HL-60 (cell line): ENCODE data around the gene MYCBPAP.
"Not testable (repeated sequence)": the region's sequence is repeated elsewhere in the genome, so short reads cannot be mapped to it uniquely, and the experiment has no call there.

ENCODE experiments used
- DNase-seq, 2 experiments: peaks; one replicate each; pipeline ENCODE4 v3.0.0-alpha.2; 2010 to 2020; ENCODE audit warnings: low read depth in 1 of 2, low spot score in 1 of 2
- H3K27ac ChIP-seq: fragments of 250-450 bp; sonication (Bioruptor Pico); replicated peaks from 2 replicates; pipeline ENCODE4 v1.5.1; 2020; ENCODE audit warnings: mild to moderate bottlenecking, moderate library complexity
- H3K27me3 ChIP-seq: fragments of 250-450 bp; sonication (Bioruptor Pico); 2 replicates; pipeline ENCODE4 v1.5.1; 2021; ENCODE audit warnings: mild to moderate bottlenecking, moderate library complexity; ENCODE audit not compliant: insufficient read depth, poor library complexity, severe bottlenecking
- H3K4me3 ChIP-seq: replicated peaks from 2 replicates; pipeline ENCODE4 v1.5.1; 2011; ENCODE audit warnings: mild to moderate bottlenecking, control low read depth, low read length; ENCODE audit not compliant: insufficient read depth
- GABPA ChIP-seq: IDR thresholded peaks from 2 replicates; pipeline ENCODE4 v1.6.1; 2012; ENCODE audit warnings: low read depth
- POLR2AphosphoS5 ChIP-seq: IDR thresholded peaks from 2 replicates; pipeline ENCODE4 v1.6.1; 2012; ENCODE audit warnings: low read depth
- SPI1 ChIP-seq: IDR thresholded peaks from 2 replicates; pipeline ENCODE4 v1.6.1; 2012; ENCODE audit warnings: low read depth, mild to moderate bottlenecking, borderline replicate concordance
- TF ChIP-seq, protein P1 (sequence below): IDR thresholded peaks from 2 replicates; pipeline ENCODE4 v1.6.1; 2012; ENCODE audit warnings: low read depth; ENCODE audit not compliant: insufficient replicate concordance
- TF ChIP-seq, protein P2 (sequence below): IDR thresholded peaks from one replicate; pipeline ENCODE4 v1.5.1; 2011; ENCODE audit warnings: low read length, control low read depth, inconsistent platforms; ENCODE audit not compliant: insufficient read depth

Gene MYCBPAP

DNA sequence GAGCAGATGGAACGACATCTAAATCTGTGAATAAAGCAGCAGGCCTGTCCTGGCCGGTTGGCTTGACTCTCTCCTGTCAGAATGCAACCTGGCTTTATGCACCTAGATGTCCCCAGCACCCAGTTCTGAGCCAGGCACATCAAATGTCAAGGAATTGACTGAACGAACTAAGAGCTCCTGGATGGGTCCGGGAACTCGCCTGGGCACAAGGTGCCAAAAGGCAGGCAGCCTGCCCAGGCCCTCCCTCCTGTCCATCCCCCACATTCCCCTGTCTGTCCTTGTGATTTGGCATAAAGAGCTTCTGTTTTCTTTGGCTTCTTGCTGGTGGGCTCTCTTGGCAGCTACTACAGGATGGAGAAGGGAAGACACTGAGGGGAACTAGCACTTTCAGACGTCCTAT lies 33.7 kb upstream of the MYCBPAP start:
- Histone ChIP-seq H3K27ac (no peak overlapping the region), H3K27me3 (peaks cover 4% of the 10 kb centered on the region), H3K4me3 (no peak overlapping the region)
- TF ChIP-seq, protein P1, sequence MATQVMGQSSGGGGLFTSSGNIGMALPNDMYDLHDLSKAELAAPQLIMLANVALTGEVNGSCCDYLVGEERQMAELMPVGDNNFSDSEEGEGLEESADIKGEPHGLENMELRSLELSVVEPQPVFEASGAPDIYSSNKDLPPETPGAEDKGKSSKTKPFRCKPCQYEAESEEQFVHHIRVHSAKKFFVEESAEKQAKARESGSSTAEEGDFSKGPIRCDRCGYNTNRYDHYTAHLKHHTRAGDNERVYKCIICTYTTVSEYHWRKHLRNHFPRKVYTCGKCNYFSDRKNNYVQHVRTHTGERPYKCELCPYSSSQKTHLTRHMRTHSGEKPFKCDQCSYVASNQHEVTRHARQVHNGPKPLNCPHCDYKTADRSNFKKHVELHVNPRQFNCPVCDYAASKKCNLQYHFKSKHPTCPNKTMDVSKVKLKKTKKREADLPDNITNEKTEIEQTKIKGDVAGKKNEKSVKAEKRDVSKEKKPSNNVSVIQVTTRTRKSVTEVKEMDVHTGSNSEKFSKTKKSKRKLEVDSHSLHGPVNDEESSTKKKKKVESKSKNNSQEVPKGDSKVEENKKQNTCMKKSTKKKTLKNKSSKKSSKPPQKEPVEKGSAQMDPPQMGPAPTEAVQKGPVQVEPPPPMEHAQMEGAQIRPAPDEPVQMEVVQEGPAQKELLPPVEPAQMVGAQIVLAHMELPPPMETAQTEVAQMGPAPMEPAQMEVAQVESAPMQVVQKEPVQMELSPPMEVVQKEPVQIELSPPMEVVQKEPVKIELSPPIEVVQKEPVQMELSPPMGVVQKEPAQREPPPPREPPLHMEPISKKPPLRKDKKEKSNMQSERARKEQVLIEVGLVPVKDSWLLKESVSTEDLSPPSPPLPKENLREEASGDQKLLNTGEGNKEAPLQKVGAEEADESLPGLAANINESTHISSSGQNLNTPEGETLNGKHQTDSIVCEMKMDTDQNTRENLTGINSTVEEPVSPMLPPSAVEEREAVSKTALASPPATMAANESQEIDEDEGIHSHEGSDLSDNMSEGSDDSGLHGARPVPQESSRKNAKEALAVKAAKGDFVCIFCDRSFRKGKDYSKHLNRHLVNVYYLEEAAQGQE = no peak
- TF ChIP-seq POLR2AphosphoS5 (no peak), SPI1 (no peak), GABPA (no peak)
- TF ChIP-seq, protein P2, sequence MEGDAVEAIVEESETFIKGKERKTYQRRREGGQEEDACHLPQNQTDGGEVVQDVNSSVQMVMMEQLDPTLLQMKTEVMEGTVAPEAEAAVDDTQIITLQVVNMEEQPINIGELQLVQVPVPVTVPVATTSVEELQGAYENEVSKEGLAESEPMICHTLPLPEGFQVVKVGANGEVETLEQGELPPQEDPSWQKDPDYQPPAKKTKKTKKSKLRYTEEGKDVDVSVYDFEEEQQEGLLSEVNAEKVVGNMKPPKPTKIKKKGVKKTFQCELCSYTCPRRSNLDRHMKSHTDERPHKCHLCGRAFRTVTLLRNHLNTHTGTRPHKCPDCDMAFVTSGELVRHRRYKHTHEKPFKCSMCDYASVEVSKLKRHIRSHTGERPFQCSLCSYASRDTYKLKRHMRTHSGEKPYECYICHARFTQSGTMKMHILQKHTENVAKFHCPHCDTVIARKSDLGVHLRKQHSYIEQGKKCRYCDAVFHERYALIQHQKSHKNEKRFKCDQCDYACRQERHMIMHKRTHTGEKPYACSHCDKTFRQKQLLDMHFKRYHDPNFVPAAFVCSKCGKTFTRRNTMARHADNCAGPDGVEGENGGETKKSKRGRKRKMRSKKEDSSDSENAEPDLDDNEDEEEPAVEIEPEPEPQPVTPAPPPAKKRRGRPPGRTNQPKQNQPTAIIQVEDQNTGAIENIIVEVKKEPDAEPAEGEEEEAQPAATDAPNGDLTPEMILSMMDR = no peak
- no peak for DNase-seq

DNA sequence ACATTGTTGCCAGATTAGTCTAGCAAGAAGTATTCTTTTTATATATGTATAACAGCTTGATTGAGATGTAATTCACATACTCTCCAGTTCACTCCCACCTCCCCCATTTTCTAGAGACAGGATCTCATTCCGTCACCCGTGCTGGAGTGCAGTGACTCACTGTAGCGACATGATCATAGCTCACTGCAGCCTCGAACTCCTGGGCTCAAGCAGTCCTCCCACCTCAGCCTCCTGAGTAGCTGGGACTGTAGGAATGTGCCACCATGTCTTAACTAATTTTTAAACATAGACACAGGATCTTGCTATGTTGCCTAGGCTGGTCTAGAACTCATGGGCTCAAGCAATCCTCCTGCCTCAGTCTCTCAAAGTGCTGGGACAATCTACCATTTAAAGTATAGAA lies 32.9 kb upstream of the MYCBPAP start:
- Histone ChIP-seq H3K4me3 (no peak overlapping the region), H3K27me3 (no peaks in the 10 kb centered on the region), H3K27ac (no peak overlapping the region)
- DNase-seq = no peak
- TF ChIP-seq GABPA (no peak), POLR2AphosphoS5 (no peak), SPI1 (no peak)
- TF ChIP-seq, protein P2 = no peak
- TF ChIP-seq, protein P1 = no peak

DNA sequence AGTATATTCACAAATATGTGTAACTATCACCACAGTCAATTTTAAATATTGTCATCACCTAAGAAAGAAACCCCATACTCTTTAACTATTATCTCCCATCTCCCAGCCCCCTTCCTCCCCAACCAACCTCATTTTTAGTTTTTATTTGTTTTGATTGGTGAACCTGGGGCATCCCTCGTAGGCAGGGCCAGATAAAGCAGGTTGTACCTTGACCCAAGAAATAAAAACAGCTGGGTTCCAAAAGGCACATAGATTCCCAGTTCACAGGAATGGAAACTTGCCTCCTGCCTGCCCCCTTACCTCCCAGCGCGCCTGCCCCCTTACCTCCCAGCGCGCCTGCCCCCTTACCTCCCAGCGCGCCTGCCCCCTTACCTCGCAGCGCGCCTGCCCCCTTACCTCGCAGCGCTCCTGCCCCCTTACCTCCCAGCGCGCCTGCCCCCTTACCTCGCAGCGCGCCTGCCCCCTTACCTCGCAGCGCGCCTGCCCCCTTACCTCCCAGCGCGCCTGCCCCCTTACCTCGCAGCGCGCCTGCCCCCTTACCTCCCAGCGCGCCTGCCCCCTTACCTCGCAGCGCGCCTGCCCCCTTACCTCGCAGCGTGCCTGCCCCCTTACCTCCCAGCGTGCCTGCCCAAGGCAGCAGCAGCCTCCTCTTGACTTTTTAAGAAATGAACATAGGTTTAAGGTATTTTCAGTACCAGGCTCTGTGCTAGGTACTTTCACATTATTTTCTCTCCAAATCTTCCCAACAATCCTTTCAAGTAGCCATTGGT lies 32.3 kb upstream of the MYCBPAP start:
- not testable (repeated sequence) for H3K27ac ChIP-seq, H3K4me3 ChIP-seq, H3K27me3 ChIP-seq, DNase-seq

DNA sequence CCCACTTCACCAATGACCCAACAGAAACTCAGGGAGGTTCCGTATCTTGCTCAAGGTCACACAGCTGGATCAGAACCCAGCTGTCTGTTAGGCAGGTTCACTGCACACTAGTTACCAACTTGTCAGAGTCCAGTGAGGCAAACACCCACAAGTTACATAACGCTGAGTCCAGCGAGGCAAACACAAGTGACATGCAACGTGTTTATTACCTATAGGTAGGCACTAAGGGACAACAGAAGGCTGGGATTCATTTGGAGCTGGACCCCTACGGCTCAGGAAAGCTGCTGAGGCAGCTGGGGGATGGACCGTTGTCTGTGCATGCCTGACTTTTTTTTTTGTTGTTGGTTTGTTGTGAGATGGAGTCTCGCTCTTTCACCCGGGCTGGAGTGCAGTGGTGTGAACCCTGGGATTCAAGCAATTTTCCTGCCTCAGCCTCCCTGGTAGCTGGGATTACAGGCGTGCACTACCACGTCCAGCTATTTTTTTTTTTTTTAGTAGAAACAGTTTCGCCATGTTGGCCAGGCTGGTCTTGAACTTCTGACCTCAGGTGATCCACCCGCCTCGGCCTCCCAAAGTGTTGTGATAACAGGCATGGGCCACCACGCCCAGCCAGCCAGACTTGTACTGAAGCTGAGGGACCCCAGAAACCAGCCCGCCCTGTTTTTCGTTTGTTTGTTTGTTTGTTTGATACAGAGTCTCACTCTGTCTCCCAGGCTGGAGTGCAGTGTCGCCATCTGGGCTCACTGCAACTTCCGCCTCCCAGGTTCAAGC lies 31.5 kb upstream of the MYCBPAP start:
- Histone ChIP-seq H3K27ac (no peak overlapping the region), H3K4me3 (no peak overlapping the region), H3K27me3 (no peaks in the 10 kb centered on the region)
- TF ChIP-seq, protein P2 = no peak
- no peak for TF ChIP-seq POLR2AphosphoS5
- no peak for DNase-seq
